Neural progenitor cell (in vitro differentiated cells): ENCODE results near the gene BLOC1S1. TPM values are rescaled to one million over a fixed set of nuclear protein-coding genes. Genes with fewer than 3 reads are reported as not detected.

Experiments used
- DNase-seq: peaks from one replicate; pipeline ENCODE4 v3.0.0-alpha.2; 2016; ENCODE audit warnings: low spot score
- H2AFZ ChIP-seq: fragments of 200-600 bp; sonication (generic); replicated peaks from 2 replicates; pipeline ENCODE4 v1.6.1; 2016; ENCODE audit warnings: antibody characterized with exemption
- H3F3A ChIP-seq: fragments of 200-600 bp; sonication (generic); 2 replicates; pipeline ENCODE4 v1.6.1; 2016; ENCODE audit warnings: antibody characterized with exemption, low read depth
- H3K27ac ChIP-seq: fragments of 200-600 bp; sonication (generic); 2 replicates; pipeline ENCODE4 v1.5.1; 2016; ENCODE audit warnings: mild to moderate bottlenecking
- H3K27me3 ChIP-seq: fragments of 200-600 bp; sonication (generic); 2 replicates; pipeline ENCODE4 v1.6.1; 2016; ENCODE audit warnings: mild to moderate bottlenecking, moderate library complexity
- H3K36me3 ChIP-seq: fragments of 200-600 bp; sonication (generic); 2 replicates; pipeline ENCODE4 v1.5.1; 2016
- H3K4me1 ChIP-seq: fragments of 200-600 bp; sonication (generic); 2 replicates; pipeline ENCODE4 v1.6.1; 2016; ENCODE audit warnings: mixed run types
- H3K4me2 ChIP-seq: fragments of 200-600 bp; sonication (generic); 2 replicates; pipeline ENCODE4 v1.6.1; 2016
- H3K4me3 ChIP-seq: fragments of 200-600 bp; sonication (generic); 2 replicates; pipeline ENCODE4 v1.5.1; 2016
- H3K79me2 ChIP-seq: fragments of 200-600 bp; sonication (generic); 2 replicates; pipeline ENCODE4 v1.6.1; 2016; ENCODE audit warnings: low read depth
- H3K9ac ChIP-seq: fragments of 200-600 bp; sonication (generic); 2 replicates; pipeline ENCODE4 v1.6.1; 2016
- H3K9me3 ChIP-seq: fragments of 200-600 bp; sonication (generic); 2 replicates; pipeline ENCODE4 v1.5.1; 2016; ENCODE audit warnings: low read depth
- H4K20me1 ChIP-seq: fragments of 200-600 bp; sonication (generic); 2 replicates; pipeline ENCODE4 v1.6.1; 2016; ENCODE audit warnings: low read depth
- H3K27ac Mint-ChIP-seq: 3 replicates; pipeline ENCODE4 v1.8.0; 2021; ENCODE audit warnings: mixed read lengths
- H3K27me3 Mint-ChIP-seq: 2 replicates; pipeline ENCODE4 v1.8.0; 2022; ENCODE audit warnings: low read depth, mild to moderate bottlenecking, inconsistent platforms, moderate library complexity, mixed read lengths; ENCODE audit not compliant: insufficient read depth
- H3K36me3 Mint-ChIP-seq: 3 replicates; pipeline ENCODE4 v1.8.0; 2021; ENCODE audit warnings: mixed read lengths
- H3K4me1 Mint-ChIP-seq: 3 replicates; pipeline ENCODE4 v1.8.0; 2021; ENCODE audit warnings: mixed read lengths
- H3K4me3 Mint-ChIP-seq: 3 replicates; pipeline ENCODE4 v1.8.0; 2021; ENCODE audit warnings: mild to moderate bottlenecking, moderate library complexity, mixed read lengths
- H3K9me3 Mint-ChIP-seq: 3 replicates; pipeline ENCODE4 v1.8.0; 2020; ENCODE audit warnings: mixed read lengths
- CTCF ChIP-seq: fragments of 200-600 bp; sonication (generic); IDR thresholded peaks from 2 replicates; pipeline ENCODE4 v1.5.1; 2017; ENCODE audit warnings: antibody characterized with exemption, mild to moderate bottlenecking
- EZH2 ChIP-seq: fragments of 200-600 bp; sonication (generic); IDR thresholded peaks from 2 replicates; pipeline ENCODE4 v1.6.1; 2017; ENCODE audit warnings: antibody characterized with exemption, mild to moderate bottlenecking, moderate library complexity
- EZH2phosphoT487 ChIP-seq: fragments of 200-600 bp; sonication (generic); IDR thresholded peaks from 2 replicates; pipeline ENCODE4 v1.6.1; 2017; ENCODE audit warnings: antibody characterized with exemption
- total RNA-seq: library from RNA; depleted of rRNA; stranded (reverse); fragments of >200 nt; gene quantifications from 2 replicates; pipeline ENCODE4 v1.2.3, GENCODE V29; 2015; ENCODE audit warnings: low replicate concordance

BLOC1S1 gene
- total RNA-seq, 1 donor from 2014 or later: 48.1 TPM

- Histone ChIP-seq H3K4me1 (no peaks in the 10 kb centered on the region), H3K27me3 (no peaks in the 10 kb centered on the region), H3F3A (no peaks in the 10 kb centered on the region), H3K9me3 (no peaks in the 10 kb centered on the region), H3K79me2 (no peaks in the 10 kb centered on the region), H3K27ac (no peak overlapping the region), H4K20me1 (no peaks in the 10 kb centered on the region), H2AFZ (no peak overlapping the region), H3K4me3 (no peak overlapping the region), H3K36me3 (no peaks in the 10 kb centered on the region), H3K4me2 (no peak overlapping the region), H3K9ac (no peak overlapping the region)
- Mint-ChIP-seq H3K4me3 (no peak overlapping the region), H3K27me3 (peaks cover 2% of the 10 kb centered on the region), H3K36me3 (peaks cover 7% of the 10 kb centered on the region), H3K9me3 (no peaks in the 10 kb centered on the region), H3K4me1 (no peaks in the 10 kb centered on the region), H3K27ac (no peak overlapping the region)
- no peak for DNase-seq
- TF ChIP-seq EZH2 (no peak), EZH2phosphoT487 (no peak), CTCF (no peak)
Measured at GRCh38 chr12:55692631-55693322, 23.1 kb upstream of the BLOC1S1 start.

GRCh38 chr12:55693323-55694187 is 22.3 kb upstream of the BLOC1S1 start:
- H3K27me3 Mint-ChIP-seq: peaks cover 2% of the 10 kb centered on the region
- H3K4me1 Mint-ChIP-seq: no peaks in the 10 kb centered on the region
- H3K4me3 ChIP-seq: no peak overlapping the region

GRCh38 chr12:55694188-55694515 is 21.7 kb upstream of the BLOC1S1 start:
- H3K4me3 Mint-ChIP-seq: no peak overlapping the region
- peaks cover 7% of the 10 kb centered on the region for H3K36me3 Mint-ChIP-seq
- Histone ChIP-seq H3K27me3 (no peaks in the 10 kb centered on the region), H3F3A (no peaks in the 10 kb centered on the region), H3K9me3 (no peaks in the 10 kb centered on the region), H3K4me2 (no peak overlapping the region), H3K36me3 (no peaks in the 10 kb centered on the region), H3K9ac (no peak overlapping the region), H3K79me2 (no peaks in the 10 kb centered on the region), H2AFZ (no peak overlapping the region), H3K4me3 (no peak overlapping the region), H4K20me1 (no peaks in the 10 kb centered on the region), H3K4me1 (no peaks in the 10 kb centered on the region), H3K27ac (no peak overlapping the region)
- no peak overlapping the region for H3K27ac Mint-ChIP-seq
- no peaks in the 10 kb centered on the region for H3K4me1 Mint-ChIP-seq
- DNase-seq: no peak
- H3K9me3 Mint-ChIP-seq: no peaks in the 10 kb centered on the region
- H3K27me3 Mint-ChIP-seq: peaks cover 2% of the 10 kb centered on the region
- TF ChIP-seq EZH2phosphoT487 (no peak), EZH2 (no peak), CTCF (no peak)

More at GRCh38 chr12:55693323-55694187, 22.3 kb upstream of the BLOC1S1 start:
- Mint-ChIP-seq H3K27ac (no peak overlapping the region), H3K4me3 (no peak overlapping the region), H3K36me3 (peaks cover 7% of the 10 kb centered on the region), H3K9me3 (no peaks in the 10 kb centered on the region)
- no peak overlapping the region for H3K27ac ChIP-seq
- no peaks in the 10 kb centered on the region for H3K79me2 ChIP-seq
- no peaks in the 10 kb centered on the region for H3K36me3 ChIP-seq
- no peak overlapping the region for H3K4me2 ChIP-seq
- no peaks in the 10 kb centered on the region for H3K9me3 ChIP-seq
- H3K4me1 ChIP-seq: no peaks in the 10 kb centered on the region
- no peaks in the 10 kb centered on the region for H3F3A ChIP-seq
- no peak overlapping the region for H2AFZ ChIP-seq
- DNase-seq: no peak
- H4K20me1 ChIP-seq: no peaks in the 10 kb centered on the region
- no peaks in the 10 kb centered on the region for H3K27me3 ChIP-seq
- TF ChIP-seq CTCF: no peak
- no peak for TF ChIP-seq EZH2phosphoT487
- TF ChIP-seq EZH2: no peak
- H3K9ac ChIP-seq: no peak overlapping the region
